ENCODE results near the gene RNF40.

- TF ChIP-seq POLR2A (IDR thresholded peaks at IDR 0.05) (no peak), CTCF (IDR thresholded peaks at IDR 0.05) (no peak)
Observed at GRCh38 chr16:30743716-30744115, 18.4 kb upstream of the RNF40 start.
